DND-41 (cell line): ENCODE results near the gene CACNA1E.

ENCODE experiments used
- ATAC-seq: fragments of 200-7000 bp; cut with Tn5 transposase; 3 replicates; pipeline ENCODE4 v1.9.1; 2021; ENCODE audit warnings: low read depth; ENCODE audit not compliant: insufficient read depth
- DNase-seq: peaks from one replicate; pipeline ENCODE4 v3.0.0-alpha.2; 2020
- H2AFZ ChIP-seq: 2 replicates; pipeline ENCODE4 v1.6.0; 2012; ENCODE audit warnings: low read depth, low read length
- H3K27ac ChIP-seq: 2 replicates; pipeline ENCODE4 v1.5.1; 2012; ENCODE audit warnings: low read length, inconsistent platforms
- H3K27me3 ChIP-seq: fragments of 200-600 bp; sonication (generic); 2 replicates; pipeline ENCODE4 v1.6.0; 2012; ENCODE audit warnings: low read length, mild to moderate bottlenecking, inconsistent platforms; ENCODE audit not compliant: insufficient read depth, poor library complexity
- H3K36me3 ChIP-seq: 2 replicates; pipeline ENCODE4 v1.5.1; 2012; ENCODE audit warnings: low read length, inconsistent platforms; ENCODE audit not compliant: insufficient read depth
- H3K4me1 ChIP-seq: 2 replicates; pipeline ENCODE4 v1.5.1; 2012; ENCODE audit warnings: mild to moderate bottlenecking, low read length; ENCODE audit not compliant: insufficient read depth
- H3K4me2 ChIP-seq: 2 replicates; pipeline ENCODE4 v1.6.0; 2012; ENCODE audit warnings: mild to moderate bottlenecking, moderate library complexity, low read length, inconsistent platforms; ENCODE audit not compliant: insufficient read depth
- H3K4me3 ChIP-seq, 2 experiments: fragments of 200-600 bp in 1 of 2; shearing (Covaris generic) in 1 of 2; 2 replicates each; pipeline ENCODE4 v1.5.1; 2012 to 2016; ENCODE audit warnings: inconsistent platforms in 2 of 2, low read length in 2 of 2, mild to moderate bottlenecking in 2 of 2, low read depth in 1 of 2, moderate library complexity in 1 of 2
- H3K79me2 ChIP-seq: 2 replicates; pipeline ENCODE4 v1.6.0; 2012; ENCODE audit warnings: low read length, inconsistent platforms; ENCODE audit not compliant: insufficient read depth
- H3K9ac ChIP-seq: 2 replicates; pipeline ENCODE4 v1.6.0; 2012; ENCODE audit warnings: low read depth, mild to moderate bottlenecking, inconsistent platforms, low read length, moderate library complexity
- H3K9me3 ChIP-seq: 2 replicates; pipeline ENCODE4 v1.5.1; 2012; ENCODE audit warnings: low read length, moderate library complexity, mild to moderate bottlenecking, inconsistent platforms; ENCODE audit not compliant: insufficient read depth, severe bottlenecking
- H4K20me1 ChIP-seq: 2 replicates; pipeline ENCODE4 v1.6.0; 2012; ENCODE audit warnings: low read length; ENCODE audit not compliant: insufficient read depth
- EZH2 ChIP-seq: IDR thresholded peaks from 3 replicates; pipeline ENCODE4 v1.6.1; 2012; ENCODE audit warnings: borderline replicate concordance, low read depth, mild to moderate bottlenecking, moderate library complexity, low read length, inconsistent platforms; ENCODE audit not compliant: severe bottlenecking
- TF ChIP-seq, protein P1 (sequence below): IDR thresholded peaks from 2 replicates; pipeline ENCODE4 v1.5.1; 2012; ENCODE audit warnings: borderline replicate concordance, low read length, moderate library complexity, mild to moderate bottlenecking; ENCODE audit not compliant: poor library complexity, severe bottlenecking; ENCODE audit errors: extremely low read depth

Gene CACNA1E

DNA sequence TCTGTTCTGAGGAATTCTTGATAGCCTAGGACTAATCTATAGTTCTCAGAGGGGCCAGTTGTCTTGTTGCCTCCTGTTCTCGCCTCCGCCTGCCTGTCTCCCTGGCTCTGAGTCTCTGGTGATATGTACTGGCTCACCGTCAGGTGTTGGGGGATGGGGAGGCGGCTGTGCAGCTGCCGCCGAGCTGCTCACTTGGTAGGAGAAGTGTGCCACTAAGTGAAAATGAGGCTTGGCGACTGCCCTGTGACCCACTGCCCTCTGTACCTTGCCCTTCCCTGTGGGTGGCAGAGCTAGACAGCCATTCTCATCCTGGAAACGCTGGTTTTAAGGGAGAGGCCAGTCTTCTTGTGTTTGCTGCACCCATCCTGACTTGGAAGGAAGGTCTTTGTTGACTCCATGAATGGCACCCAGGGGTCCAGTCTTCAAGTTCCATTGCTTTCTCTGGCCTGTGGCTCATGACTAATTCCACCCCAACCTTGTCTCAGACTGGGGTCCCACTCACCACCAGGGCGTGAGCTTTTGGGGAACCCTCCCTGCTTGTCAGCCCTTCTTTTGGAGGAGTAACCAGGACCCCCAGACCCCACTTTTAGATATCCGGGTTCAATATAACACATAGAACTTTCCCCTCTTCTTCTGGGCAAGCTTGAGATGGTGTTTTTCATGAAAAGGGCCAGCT lies 120.6 kb downstream of the CACNA1E start:
- no peaks in the 10 kb centered on the region for H4K20me1 ChIP-seq
- H2AFZ ChIP-seq = no peak overlapping the region; the same call in 1 of the 2 replicates
- ATAC-seq (no peak), DNase-seq (no peak)
- no peaks in the 10 kb centered on the region for H3K4me1 ChIP-seq
- no peak overlapping the region for H3K4me3 ChIP-seq
- H3K9ac ChIP-seq = no peak overlapping the region
- no peak overlapping the region for H3K27ac ChIP-seq
- H3K79me2 ChIP-seq = no peaks in the 10 kb centered on the region
- H3K27me3 ChIP-seq = peaks cover 24% of the 10 kb centered on the region
- TF ChIP-seq, protein P1, sequence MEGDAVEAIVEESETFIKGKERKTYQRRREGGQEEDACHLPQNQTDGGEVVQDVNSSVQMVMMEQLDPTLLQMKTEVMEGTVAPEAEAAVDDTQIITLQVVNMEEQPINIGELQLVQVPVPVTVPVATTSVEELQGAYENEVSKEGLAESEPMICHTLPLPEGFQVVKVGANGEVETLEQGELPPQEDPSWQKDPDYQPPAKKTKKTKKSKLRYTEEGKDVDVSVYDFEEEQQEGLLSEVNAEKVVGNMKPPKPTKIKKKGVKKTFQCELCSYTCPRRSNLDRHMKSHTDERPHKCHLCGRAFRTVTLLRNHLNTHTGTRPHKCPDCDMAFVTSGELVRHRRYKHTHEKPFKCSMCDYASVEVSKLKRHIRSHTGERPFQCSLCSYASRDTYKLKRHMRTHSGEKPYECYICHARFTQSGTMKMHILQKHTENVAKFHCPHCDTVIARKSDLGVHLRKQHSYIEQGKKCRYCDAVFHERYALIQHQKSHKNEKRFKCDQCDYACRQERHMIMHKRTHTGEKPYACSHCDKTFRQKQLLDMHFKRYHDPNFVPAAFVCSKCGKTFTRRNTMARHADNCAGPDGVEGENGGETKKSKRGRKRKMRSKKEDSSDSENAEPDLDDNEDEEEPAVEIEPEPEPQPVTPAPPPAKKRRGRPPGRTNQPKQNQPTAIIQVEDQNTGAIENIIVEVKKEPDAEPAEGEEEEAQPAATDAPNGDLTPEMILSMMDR = no peak
- TF ChIP-seq EZH2 = no peak
- no peak overlapping the region for H3K4me2 ChIP-seq
- no peaks in the 10 kb centered on the region for H3K36me3 ChIP-seq
- no peaks in the 10 kb centered on the region for H3K9me3 ChIP-seq

DNA sequence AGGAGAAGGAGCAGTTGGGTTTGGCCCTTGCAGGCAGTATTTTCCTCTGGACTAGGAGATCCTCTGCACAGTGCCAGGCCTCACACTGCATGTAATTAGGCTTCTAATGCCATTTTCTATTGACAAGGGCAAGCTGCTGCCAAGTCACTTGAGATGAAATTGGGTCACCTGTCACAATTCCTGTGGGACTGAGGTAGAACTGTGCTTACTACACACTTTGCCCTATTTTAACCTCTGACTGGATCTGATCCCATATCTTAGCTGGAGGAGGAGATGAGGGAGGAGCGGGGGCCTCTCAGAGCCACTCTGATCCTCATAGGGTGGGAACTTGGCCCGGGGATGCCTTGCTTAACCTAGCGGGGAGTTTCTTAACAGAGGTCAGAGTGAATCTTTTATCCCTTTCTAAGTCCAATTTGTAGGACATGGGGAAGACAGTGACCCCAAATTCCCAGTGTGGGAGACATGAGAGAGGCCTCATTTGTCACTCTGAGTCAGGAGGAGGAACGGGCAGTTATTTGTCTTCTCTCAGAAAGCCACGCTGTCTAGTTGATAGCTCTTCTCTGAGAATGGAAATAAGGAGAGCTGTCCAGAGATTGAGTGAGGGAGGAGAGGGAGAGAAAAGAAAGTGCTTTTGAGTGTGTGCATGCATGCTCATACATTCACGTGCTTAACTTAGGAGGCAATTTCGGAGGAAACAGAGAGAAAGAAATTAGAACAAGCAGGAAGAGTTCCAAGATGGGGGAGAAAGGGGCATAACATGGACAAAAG lies 121.3 kb downstream of the CACNA1E start:
- Histone ChIP-seq H3K27ac (no peak overlapping the region), H3K4me3 (no peak overlapping the region), H3K36me3 (no peaks in the 10 kb centered on the region), H2AFZ (no peak overlapping the region; the same call in 1 of the 2 replicates), H4K20me1 (no peaks in the 10 kb centered on the region), H3K79me2 (no peaks in the 10 kb centered on the region), H3K4me2 (no peak overlapping the region), H3K4me1 (no peaks in the 10 kb centered on the region), H3K9me3 (no peaks in the 10 kb centered on the region), H3K27me3 (peaks cover 24% of the 10 kb centered on the region), H3K9ac (no peak overlapping the region)
- no peak for ATAC-seq
- DNase-seq = no peak
- TF ChIP-seq, protein P1 = no peak
- no peak for TF ChIP-seq EZH2

DNA sequence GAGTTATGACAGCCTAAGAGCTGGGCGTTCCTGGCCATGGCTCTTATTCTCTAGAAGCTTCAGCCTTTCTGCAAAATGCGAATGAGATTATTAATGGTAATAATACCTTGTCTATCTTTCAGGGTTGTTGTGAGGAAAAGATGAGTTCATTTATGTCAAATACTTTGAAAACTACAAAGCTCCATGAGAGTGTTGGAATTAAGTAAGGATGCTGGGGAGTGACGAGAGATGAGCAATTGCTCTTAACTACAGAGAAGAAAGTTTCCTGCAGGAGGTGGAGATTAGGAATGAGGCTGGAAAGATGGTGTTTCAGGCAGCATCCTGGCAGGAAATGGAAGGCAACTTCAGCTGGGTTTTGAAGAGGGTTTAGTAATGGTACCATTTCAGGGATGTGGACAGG lies 124.2 kb downstream of the CACNA1E start:
- TF ChIP-seq, protein P1 = no peak
- TF ChIP-seq EZH2 = no peak
- no peaks in the 10 kb centered on the region for H3K36me3 ChIP-seq
- no peak overlapping the region for H3K4me2 ChIP-seq
- H3K4me3 ChIP-seq = no peak overlapping the region
- no peak overlapping the region for H3K27ac ChIP-seq
- H4K20me1 ChIP-seq = no peaks in the 10 kb centered on the region
- DNase-seq (no peak), ATAC-seq (no peak)
- H3K27me3 ChIP-seq = peaks cover 7% of the 10 kb centered on the region
- no peaks in the 10 kb centered on the region for H3K4me1 ChIP-seq
- no peaks in the 10 kb centered on the region for H3K9me3 ChIP-seq
- no peak overlapping the region for H2AFZ ChIP-seq
- no peaks in the 10 kb centered on the region for H3K79me2 ChIP-seq
- H3K9ac ChIP-seq = no peak overlapping the region
